Right lobe of liver (tissue), 4 donors: ENCODE measurements around the gene HID1.
"Not testable (repeated sequence)": the region's sequence is repeated elsewhere in the genome, so short reads cannot be mapped to it uniquely, and the experiment has no call there.

Experiments
- CTCF ChIP-seq, 4 donors: fragments of 200-600 bp in 3 of 4; fragments of 450-650 bp in 1 of 4; IDR thresholded peaks; one replicate each; pipeline versions ENCODE4 v1.5.1 to v1.8.0; 2016 to 2022; ENCODE audit warnings: antibody characterized with exemption in 4 of 4, mild to moderate bottlenecking in 2 of 4
- POLR2A ChIP-seq: fragments of 450-650 bp; IDR thresholded peaks from one replicate; pipeline ENCODE4 v1.6.1; 2017; ENCODE audit warnings: antibody characterized with exemption, mild to moderate bottlenecking
- donor health status: DM: no; HTN: no; CAD: no.
- donor health status: DM: no; HTN: no; CAD: no.
- donor health status: DM: no; HTN: yes; CAD: no.

GRCh38 chr17:74909097-74909496 lies 63.5 kb downstream of the HID1 start:
- not testable (repeated sequence) for TF ChIP-seq CTCF (IDR thresholded peaks at IDR 0.05); POLR2A
